Measurements from ENCODE around the gene BTN1A1.
"Not testable (repeated sequence)": the region's sequence is repeated elsewhere in the genome, so short reads cannot be mapped to it uniquely, and the experiment has no call there.

The BTN1A1 gene

GRCh38 chr6:26537846-26538571 is 37.9 kb downstream of the BTN1A1 start, which contains the start of gene HMGN4:
HMGN4 (plus strand) TSS chr6:26538366; CDS start chr6:26545207, 6,841 bp downstream.
- DNase-seq = peak; percentile 76

DNA sequence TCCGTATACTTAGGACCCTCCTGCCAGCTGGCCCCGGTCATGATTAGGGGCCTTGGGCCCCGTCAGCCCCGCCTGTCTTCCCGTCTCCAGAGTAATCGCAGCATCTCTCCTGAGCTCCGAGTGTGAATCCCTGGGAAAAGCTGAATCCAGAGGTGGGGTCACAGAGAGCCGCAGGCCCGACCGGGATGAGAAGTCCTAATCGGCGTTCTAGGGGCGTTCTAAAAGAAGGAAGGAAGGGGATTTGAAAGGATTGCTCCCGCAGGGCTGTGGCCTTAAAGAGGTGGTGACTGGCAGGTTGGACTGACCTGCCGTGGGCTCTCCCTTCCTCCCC is 38.4 kb downstream of the BTN1A1 start:
- DNase-seq = no peak

DNA sequence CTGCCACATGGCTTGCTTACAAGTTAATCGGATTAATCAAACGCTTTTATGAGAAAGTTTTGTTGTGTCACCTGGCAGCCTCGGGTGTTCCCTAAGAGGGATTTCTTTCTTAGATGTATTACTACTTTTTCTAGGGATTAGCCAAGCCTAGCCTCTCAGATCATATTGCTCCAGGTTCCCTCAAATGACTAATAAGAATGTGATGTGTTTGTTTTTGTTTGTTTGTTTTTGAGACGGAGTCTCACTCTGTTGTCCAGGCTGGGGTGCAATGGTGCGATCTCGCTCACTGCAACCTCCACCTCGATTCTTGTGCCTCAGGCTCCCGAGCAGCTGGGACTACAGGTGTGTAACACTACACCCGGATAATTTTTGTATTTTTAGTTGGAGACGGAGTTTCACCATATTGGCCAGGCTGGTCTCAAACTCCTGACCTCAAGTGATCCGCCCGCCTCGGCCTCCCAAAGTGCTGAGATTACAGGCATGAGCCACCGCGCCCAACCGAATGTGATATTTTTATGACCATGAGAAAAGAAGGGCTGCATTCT is 39.0 kb downstream of the BTN1A1 start:
- no peak for DNase-seq

DNA sequence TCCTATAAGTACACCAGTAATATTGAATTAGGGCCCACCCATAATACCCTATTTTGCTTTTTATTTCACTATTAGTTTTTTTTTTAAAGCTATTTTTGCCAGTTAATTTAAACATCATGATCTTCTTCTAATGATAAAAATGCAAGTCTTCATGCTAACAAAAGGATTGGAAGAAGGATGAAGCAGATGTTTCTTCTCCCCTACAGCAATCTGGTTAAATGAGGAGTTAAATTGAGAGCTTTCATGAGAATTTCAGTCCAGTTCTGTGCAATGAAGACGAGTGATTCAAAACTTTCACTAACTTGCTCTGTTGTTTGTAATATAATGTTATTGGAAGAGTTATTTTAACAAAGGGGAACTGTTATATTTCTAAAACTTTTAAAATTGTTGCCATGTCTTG is 41.5 kb downstream of the BTN1A1 start:
- no peak for DNase-seq

DNA sequence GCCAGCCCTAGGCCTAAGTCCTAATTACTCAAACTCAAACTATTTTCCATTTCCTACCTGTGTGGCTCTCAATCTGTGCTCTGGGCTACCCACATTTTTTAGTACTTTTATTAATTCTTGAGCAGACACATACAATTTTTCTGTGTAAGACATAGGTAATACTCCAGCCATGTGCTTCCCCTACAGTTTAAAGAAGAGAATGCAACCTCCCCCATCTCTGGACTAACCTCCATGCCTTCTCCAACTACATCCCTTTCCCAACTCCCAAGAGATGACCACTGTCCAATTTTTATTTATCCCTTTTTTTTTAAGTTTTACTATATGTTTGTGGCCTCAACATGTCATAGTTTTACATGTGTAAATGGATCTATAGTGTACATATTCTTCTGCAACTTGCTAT is 43.9 kb downstream of the BTN1A1 start:
- DNase-seq = no peak

GRCh38 chr6:26544473-26544872 is 44.4 kb downstream of the BTN1A1 start:
- no peak for DNase-seq

- DNase-seq = no peak
Observed at GRCh38 chr6:26545627-26546026, 45.5 kb downstream of the BTN1A1 start.

DNA sequence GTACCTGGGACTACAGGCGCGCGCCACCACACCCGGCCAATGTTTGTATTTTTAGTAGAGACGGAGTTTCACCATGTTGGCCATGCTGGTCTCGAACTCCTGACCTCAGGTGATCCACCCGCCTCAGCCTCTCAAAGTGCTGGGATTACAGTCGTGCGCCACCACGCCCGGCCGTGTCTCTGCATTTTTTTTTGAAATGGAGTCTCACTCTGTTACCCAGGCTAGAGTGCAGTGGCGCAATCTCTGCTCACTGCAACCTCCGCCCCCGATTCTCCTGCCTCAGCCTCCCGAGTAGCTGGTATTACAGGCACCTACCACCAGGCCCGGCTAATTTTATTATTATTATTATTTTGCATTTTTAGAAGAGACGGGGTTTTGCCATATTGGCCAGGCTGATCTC is 47.3 kb downstream of the BTN1A1 start:
- not testable (repeated sequence) for DNase-seq

DNA sequence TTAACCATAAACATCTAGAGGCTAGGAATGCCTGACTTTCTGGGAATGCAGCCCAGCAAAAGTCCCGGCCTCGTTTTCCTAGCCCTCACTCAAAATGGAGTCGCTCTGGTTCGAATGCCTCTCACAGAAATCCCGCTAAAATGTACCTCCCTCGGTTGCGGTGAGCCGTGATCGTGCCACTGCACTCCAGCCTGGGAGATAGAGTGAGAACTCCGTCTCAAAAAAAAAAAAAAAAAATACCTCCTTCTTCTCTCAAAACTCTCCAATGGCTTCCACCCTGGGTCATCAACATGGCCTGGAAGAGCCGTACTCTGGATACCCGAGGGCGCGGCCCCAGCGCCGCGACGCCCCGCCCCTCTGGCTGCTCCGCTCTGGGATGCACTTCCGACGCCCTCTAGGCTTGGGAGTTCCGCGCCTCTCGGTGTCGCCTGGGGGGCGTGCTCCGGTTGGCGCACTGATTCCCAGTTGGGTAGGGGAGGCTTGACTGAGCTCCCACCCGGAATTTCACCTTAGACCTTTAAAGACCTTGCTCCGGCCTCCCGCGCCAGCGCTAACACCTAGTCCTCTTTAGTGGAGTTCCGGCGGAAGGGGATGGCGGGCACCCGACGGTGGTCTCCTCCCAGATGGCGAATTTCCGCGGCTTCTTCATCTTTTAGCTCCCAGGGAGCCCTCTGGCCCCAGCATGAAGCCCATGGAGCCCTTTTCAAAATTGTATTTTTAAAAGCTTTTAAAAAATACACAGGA is 50.3 kb downstream of the BTN1A1 start:
- peak; percentile 60 for DNase-seq

GRCh38 chr6:26552205-26552604 is 52.1 kb downstream of the BTN1A1 start:
- DNase-seq = no peak

DNA sequence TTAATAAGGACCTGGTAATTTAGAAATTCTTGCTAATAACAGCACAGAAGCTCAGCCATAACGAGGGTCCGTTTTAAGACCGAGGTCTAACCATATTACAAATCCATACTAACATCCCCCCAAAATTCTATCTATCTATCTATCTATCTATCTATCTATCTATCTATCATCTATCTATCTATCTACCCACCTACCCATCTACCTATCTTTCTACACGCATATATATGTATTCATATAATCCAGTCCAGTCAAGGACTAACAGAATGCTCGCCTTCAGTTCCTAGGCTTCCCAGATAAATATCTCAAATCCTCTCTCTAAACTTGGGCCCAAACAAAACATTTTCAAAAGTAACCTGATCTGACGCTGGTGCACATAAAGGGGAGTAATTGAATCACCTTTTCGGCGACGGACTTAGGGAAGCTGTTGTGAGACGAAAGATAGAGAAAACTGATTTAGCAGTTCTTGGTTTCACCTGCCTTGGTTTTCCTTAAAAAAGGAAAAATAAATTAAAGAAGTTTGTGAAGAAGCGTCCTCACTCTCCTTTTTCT is 52.6 kb downstream of the BTN1A1 start:
- DNase-seq = no peak

- DNase-seq = peak; percentile 78
Observed at GRCh38 chr6:26553264-26553634, 53.1 kb downstream of the BTN1A1 start.

DNA sequence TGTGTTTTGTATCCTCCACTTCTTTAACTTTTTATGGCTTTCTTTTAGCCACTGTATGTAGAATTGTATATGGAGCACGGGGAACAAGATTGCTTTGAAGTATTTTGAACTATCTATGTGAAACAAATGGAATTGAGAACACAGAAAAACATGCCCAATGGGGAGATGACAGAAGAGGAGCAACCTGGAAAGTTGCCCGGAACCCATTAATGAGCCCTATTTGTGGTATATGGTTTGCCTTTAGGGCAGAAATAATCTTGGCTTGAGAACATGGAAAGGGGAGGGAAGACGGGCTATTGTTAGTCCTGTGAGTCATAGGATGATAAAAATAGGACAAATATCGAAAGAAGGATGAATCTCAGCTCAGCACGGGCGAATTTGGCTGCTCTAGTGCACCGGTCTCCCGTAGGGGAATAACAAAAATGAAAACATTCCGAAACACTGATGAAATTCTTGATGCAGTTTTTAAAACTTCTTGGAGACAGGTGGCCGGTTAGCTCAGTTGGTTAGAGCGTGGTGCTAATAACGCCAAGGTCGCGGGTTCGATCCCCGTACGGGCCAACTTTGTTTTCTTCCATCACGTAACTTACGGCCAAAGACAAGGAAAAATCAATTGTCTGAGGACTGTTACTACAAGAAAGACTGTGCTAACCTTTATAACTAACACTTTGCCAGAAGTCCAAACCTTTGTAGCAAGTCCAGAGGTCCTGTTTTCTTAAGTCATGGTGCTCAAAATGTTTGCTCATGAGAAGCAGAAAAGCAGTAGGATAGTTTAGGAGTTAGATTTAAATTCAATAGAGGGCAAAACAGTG is 53.7 kb downstream of the BTN1A1 start:
- DNase-seq = peak; percentile 82

- no peak for DNase-seq
Observed at GRCh38 chr6:26554447-26554696, 54.3 kb downstream of the BTN1A1 start.

DNA sequence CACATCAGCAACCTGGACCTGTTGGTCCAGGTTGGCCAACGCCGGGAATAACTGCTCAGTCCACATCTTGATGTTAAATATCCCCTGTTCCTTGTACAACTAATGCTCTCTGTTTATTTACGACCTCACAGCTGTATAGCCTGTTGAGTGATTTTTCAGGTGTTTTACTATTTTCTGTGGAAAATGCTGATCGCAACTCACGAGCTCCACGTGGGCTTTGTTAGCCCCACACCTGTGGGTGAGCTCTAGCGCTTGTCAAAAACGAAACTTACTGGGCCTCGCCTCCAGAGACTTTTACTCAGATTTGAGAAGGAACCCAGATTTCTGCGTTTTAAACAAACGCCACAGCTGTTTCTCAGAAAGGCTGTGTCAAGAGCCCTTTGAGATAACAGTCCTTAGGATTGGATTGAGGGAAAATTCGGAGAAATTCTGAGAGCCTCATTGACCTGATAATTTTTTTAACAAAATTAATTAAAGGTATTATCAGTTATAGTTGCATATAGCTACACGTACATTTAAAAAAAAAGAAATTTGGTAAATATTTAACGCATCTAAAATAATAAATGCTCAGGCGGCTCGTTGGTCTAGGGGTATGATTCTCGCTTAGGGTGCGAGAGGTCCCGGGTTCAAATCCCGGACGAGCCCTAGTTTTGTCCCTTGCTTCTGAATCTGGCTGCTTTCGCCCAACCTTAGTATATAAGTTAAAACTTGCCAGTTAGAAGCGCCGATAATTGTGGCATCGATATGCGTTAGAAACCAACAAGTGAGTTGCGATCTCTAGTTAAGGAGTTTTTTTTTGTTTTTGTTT is 54.8 kb downstream of the BTN1A1 start:
- DNase-seq = peak; percentile 49

DNA sequence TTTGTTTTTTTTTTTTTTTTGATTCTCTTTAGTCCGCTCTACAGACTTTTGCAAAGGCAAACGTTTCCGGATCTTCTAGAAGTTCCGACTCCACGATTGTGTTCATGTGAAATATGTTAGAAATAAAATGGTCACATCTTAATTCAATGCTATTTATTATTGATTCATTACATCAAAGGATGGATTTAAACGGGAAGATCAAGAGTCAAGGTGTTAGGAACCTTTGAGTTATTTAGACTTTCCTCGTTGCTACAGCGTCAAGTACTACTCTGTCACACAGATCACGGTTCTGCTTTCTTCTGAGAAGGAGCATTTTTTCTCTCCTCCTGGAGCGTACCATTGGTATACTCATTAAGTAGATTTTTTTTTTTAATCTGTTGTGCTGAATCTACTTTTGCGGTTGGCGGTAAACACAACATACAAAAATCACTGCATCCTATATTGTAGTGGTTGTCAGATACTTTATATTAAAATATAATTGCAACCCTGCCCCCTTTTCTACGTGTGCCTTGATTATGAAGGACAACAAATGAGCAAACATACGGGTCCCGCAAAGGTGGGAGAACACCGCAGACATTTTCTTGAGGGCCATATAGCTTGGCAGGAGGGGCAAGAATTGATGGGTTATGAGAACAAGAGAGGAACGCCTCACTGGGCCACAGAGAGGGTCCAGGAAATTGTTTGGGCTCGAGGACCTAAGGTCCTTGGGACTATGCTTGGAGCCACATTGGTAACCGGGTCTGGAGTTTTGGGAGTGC is 55.6 kb downstream of the BTN1A1 start:
- DNase-seq = no peak

DNA sequence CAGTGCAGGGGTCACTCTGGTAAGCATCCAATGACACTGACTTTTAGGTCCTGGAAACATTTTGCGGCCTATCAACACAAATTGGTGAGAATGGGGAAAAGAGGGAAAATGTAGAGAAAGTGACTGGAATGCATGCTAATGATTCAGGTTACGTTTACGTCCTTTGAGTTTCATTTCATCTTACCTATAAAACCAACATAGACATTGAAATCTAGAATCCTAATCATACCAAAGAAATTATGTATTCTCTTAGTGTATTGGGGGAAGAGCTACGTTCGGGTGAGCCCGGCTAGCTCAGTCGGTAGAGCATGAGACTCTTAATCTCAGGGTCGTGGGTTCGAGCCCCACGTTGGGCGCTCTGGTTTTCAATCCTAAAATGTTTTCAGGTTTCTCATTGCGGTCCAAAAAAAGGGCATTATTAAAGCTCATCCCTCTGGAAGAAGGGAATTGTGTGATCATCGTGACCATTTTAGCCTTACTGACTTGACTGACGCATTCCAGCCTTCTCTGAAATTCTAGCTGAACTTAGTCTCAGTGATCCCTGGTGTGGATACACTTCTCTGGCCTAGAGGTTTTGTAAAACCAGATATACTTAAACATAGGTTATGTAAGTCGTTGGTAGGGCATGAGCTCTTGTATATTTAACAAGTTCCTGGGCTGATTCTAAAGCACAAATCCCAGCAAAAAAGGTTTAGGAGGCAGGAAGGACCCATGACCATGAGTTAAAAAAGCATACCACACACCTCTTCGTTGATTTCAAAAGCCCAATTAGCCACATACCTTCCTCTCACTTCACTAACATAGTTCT is 56.4 kb downstream of the BTN1A1 start:
- DNase-seq = peak; percentile 34

Measured in stimulated activated CD4-positive, alpha-beta T cell treated with anti-CD3 and anti-CD28 coated beads, Interleukin-4, amount 100 ng/mL, for 1 hour (primary cell).